Nucleus accumbens (tissue), 56 donors: ENCODE measurements around the gene GPX2.
"Not testable (repeated sequence)": the region's sequence is repeated elsewhere in the genome, so short reads cannot be mapped to it uniquely, and the experiment has no call there.

ENCODE experiments used
- DNase-seq, 56 donors: peaks; one replicate each; lab custom pipeline; 2025; lab: John Stamatoyannopoulos, UW

The GPX2 gene

DNA sequence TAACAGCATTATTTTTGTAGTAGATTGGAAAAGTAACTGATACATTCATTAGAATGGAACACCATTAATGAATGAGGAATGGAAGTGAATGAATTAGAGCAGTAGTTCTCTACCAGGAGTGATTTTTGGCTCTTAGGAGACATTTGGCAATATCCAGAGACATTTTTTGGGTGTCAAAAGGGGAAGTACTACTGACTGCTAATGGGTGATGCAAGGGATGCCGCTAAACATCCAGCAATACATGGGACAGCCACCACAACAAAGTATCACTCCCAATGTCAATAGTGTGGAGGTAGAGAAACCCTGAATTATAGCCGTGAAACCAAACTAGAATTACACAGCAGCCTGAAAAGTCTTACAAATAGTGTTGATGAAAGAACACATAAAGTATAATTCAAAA lies 26.7 kb downstream of the GPX2 start:
- DNase-seq: no peak

DNA sequence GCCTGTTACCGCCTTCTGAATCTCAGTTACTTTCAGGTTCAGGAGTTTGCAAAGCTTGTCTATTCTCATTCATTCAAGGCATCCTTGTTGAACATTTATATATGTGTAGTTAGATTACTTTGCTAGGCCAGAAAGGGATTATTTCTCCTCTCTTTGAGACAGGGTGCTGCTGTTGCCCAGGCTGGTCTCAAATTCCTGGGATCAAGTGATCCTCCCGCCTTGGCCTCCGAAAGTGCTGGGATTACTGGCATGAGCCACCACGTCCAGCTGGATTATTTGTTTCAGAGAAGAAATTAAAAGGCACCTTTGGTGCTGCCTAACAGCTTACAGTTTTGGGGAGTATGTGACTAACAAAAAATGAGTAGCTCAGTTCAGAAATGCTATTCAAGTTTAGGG lies 27.5 kb downstream of the GPX2 start:
- DNase-seq: no peak

DNA sequence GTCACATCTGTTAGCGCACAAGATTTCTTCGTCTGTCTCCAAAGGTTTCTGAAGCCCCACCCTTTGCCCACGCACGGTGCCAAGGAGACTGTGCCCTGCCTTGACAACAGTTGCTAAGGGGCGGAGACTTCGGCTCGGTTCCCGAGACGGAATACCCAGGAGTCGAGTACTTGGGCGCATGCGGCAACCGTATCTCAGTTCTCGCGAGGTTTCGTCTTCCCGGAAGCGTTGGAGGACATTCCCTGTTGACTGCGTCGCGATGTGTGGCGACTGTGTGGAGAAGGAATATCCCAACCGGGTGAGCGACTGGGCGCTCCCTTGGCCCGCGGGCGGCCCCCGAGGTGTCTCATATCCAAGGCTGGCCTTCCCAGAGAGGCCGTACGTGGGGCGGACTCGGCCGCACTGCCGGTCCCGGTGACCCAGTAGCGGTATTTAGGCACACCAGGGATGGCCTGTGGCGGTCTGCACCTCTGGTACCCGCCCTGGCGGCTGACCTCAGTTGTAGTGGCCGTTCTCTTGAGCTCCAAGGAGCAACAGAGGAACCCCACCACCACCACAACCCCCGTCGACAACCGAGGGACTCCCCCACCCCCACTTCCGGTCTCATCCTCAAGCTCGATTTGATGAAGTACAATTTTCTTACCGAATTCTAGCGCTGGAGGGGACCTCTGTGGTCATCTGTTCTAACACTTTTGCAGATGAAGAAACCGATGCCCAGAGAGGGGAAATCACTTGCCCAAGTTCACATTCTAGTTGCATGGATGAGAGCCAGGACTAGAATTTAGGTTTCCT lies 28.1 kb downstream of the GPX2 start, which contains the start of gene CHURC1:
CHURC1 (plus strand) TSS at position 219 of the 792 bp plus-strand sequence; CDS start at position 260, 41 bp downstream.
- DNase-seq: peak; percentile 73 to 99 (median 94)

DNA sequence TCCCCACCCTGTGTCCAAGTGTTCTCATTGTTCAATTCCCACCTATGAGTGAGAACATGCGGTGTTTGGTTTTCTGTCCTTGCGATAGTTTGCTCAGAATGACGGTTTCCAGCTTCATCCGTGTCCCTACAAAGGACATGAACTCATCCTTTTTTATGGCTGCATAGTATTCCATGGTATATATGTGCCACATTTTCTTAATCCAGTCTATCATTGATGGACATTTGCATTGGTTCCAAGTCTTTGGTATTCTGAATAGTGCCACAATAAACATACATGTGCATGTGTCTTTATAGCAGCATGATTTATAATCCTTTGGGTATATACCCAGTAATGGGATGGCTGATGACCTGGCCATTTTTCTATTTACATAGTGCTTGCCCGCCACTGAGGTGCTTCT lies 29.1 kb downstream of the GPX2 start:
- not testable (repeated sequence) for DNase-seq

- DNase-seq: no peak
These were observed 30.3 kb downstream of the GPX2 start for GRCh38 chr14:64912261-64912660.

DNA sequence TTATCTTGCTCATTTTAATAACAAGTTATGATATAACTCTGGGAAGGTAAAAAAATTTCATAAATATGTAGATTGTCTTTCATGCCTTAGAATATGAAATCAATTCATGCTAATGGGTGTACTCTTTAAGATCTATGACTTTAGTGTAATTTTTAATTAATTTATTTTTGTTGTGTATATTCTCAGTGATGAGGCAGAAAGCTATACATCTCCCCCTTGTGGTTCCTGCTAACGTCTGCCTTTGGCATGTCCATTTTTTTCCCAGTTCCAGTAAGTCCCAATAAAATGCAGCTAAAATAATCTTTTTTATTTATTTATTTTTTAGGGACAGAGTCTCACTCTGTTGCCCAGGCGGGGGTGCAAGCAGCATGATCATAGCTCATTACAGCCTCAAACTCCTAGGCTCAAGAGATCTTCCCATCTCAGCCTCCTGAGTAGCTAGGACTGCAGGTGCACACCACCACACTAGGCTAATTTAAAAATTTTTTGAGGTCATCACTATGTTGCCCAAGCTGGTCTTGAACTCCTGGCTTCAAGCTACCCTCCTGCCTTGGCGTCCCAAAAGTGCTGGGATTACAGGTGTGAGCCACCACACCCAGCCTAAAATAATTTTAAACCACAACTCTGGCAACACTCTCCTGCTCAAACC lies 31.6 kb downstream of the GPX2 start:
- DNase-seq: no peak

DNA sequence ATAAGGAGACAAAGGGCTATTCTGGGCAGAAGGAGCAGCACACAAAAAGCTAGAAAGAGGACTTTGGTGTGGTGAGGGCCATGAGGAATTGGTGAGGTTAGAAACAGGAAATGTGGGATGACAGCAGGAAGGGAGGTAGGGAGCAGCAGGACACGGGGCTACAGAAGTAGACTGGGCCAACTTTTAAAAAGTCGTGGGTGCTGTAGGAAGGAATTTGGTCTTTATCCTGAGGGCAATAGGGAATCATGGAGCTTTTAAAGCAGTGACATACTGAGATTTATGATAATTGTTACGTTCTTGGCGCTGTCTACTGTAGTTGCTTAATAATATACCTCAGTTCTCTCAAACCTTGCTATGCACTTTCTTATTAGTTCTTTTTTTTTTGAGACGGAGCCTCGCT lies 36.5 kb downstream of the GPX2 start:
- DNase-seq: no peak

GRCh38 chr14:64899958-64900357 lies 42.6 kb downstream of the GPX2 start:
- no peak for DNase-seq

- DNase-seq: peak in 9 of 56 donors; percentile 1 to 45 (median 8)
These were observed 50.6 kb downstream of the GPX2 start for GRCh38 chr14:64891839-64892375.

DNA sequence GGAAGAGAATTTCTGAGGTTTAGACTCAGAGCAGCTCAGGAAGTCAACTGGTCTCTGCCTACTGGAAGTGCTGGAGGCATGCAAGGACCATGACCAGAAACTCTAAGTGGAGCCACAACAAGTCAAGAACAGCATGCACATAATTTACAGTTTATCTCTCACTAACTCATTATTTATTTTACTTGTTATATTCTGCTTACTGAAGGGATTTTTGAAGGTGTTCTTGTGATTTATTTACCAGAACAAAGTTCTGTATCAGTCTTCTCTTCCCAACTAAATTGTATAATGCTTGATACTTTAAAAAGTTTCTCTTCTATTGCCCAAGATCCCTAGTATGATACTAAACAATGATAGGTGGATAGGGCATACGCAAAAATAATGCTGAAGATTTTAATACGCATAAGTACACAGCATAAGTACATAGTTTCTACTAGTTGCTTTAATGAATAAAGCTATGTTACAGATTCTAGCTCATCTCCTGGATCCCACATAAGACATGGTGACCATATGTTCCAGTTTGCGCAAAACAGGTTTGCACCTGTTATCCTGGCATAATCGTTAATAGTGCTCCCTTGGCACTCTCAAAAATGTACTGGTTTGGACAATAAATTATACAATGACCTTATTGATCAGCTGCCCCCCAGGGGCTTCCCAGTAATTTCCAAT lies 51.2 kb downstream of the GPX2 start:
- no peak for DNase-seq

DNA sequence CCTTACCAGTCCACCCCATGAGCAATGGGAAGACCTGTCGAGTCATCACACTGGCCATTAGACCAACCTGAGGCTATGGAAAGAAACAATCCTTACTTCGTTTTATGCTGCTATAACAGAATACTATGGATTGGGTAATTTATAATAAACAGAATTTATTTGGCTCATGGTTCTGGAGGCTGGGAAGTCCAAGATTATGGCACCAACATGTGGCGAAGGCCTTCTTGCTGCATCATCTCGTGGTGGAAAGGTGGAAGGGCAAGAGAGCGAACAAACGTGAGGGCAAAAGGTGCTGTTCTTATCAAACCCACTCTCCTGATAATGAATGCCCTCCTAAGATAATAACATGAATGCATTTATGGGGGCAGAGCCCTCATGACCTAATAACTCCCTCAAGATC lies 53.2 kb downstream of the GPX2 start:
- DNase-seq: no peak
